Activated naive CD8-positive, alpha-beta T cell treated with anti-CD3 and anti-CD28 coated beads, Interleukin-2, amount 10 ng/mL, durations not matched to agents 7 days and 5 days (primary cell): ENCODE results near the gene NPC1L1. TPM values are rescaled to one million over a fixed set of nuclear protein-coding genes. Genes with fewer than 3 reads are reported as not detected.

Experiments
- ATAC-seq: fragments of 150-1000 bp; cut with Tn5 transposase; one replicate; pipeline ENCODE4 v1.10.0; 2021; ENCODE audit warnings: low read depth, moderate library complexity
- POLR2A ChIA-PET: fragments of 350-600 bp; sonication (Branson Sonifier 250); formaldehyde crosslinking; loops from one replicate; lab custom pipeline; 2021; ENCODE audit warnings: antibody characterized with exemption; lab: Charles Lee
- DNase-seq: peaks from one replicate; pipeline ENCODE4 v3.0.0; 2021
- H3K27ac Mint-ChIP-seq: one replicate; pipeline ENCODE4 v1.8.0; 2022; ENCODE audit warnings: mild to moderate bottlenecking, mixed read lengths
- H3K27me3 Mint-ChIP-seq: one replicate; pipeline ENCODE4 v1.8.0; 2022; ENCODE audit warnings: mild to moderate bottlenecking, moderate library complexity, mixed read lengths
- H3K36me3 Mint-ChIP-seq: one replicate; pipeline ENCODE4 v1.8.0; 2021; ENCODE audit warnings: mild to moderate bottlenecking, mixed read lengths
- H3K4me1 Mint-ChIP-seq: one replicate; pipeline ENCODE4 v1.8.0; 2021; ENCODE audit warnings: mixed read lengths
- H3K4me3 Mint-ChIP-seq: one replicate; pipeline ENCODE4 v1.8.0; 2022; ENCODE audit warnings: mild to moderate bottlenecking, moderate library complexity, mixed read lengths
- H3K9me3 Mint-ChIP-seq: one replicate; pipeline ENCODE4 v1.8.0; 2021; ENCODE audit warnings: mixed read lengths
- total RNA-seq, 2 experiments: library from RNA; stranded (reverse); gene quantifications; one replicate each; pipeline ENCODE4 v1.2.3, GENCODE V29; 2021

The NPC1L1 gene, protein sequence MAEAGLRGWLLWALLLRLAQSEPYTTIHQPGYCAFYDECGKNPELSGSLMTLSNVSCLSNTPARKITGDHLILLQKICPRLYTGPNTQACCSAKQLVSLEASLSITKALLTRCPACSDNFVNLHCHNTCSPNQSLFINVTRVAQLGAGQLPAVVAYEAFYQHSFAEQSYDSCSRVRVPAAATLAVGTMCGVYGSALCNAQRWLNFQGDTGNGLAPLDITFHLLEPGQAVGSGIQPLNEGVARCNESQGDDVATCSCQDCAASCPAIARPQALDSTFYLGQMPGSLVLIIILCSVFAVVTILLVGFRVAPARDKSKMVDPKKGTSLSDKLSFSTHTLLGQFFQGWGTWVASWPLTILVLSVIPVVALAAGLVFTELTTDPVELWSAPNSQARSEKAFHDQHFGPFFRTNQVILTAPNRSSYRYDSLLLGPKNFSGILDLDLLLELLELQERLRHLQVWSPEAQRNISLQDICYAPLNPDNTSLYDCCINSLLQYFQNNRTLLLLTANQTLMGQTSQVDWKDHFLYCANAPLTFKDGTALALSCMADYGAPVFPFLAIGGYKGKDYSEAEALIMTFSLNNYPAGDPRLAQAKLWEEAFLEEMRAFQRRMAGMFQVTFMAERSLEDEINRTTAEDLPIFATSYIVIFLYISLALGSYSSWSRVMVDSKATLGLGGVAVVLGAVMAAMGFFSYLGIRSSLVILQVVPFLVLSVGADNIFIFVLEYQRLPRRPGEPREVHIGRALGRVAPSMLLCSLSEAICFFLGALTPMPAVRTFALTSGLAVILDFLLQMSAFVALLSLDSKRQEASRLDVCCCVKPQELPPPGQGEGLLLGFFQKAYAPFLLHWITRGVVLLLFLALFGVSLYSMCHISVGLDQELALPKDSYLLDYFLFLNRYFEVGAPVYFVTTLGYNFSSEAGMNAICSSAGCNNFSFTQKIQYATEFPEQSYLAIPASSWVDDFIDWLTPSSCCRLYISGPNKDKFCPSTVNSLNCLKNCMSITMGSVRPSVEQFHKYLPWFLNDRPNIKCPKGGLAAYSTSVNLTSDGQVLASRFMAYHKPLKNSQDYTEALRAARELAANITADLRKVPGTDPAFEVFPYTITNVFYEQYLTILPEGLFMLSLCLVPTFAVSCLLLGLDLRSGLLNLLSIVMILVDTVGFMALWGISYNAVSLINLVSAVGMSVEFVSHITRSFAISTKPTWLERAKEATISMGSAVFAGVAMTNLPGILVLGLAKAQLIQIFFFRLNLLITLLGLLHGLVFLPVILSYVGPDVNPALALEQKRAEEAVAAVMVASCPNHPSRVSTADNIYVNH (N-terminal part only)
- under 1 TPM in 1 of 2 experiments, not detected in 1; 0.11 TPM for total RNA-seq

DNA sequence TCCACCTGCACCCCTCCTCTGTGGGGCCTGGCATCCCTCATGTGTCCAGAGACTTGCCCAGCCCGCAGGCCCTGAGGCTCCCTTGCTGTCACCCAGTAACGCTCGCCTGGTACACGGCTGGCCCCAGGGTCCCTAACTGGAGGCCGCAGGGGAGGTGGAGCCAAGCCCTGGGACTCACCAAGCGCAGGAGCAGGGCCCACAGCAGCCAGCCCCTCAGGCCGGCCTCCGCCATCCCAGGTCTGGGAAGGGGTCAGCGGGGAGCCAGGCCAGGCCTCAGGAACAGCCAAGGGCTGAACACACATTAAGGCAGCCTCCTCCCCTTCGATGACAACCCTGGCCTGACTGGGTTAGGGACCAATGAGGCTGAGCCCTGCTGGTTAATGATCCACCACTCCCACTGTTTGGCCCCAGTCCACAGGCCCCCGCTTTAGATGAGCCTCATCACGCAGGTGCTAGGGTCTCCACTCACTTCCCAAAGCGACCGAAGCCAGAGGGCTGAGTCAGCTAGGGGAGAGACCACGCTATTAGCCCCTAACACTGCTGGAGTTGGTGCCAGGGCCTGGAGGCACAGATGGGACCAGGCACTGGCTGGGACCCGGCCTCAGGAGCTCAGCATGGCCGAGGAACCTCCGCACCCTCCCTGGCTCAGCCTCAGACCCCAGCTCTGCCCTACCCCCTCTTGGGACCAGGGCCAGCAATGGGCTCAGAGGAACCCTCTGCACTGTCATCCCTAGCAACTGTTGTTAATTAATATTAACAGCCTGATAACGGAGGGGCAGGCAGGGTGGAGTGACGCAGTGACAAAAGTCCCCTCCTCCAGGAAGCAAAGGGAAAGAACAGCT lies at the start of gene NPC1L1:
Gene NPC1L1, minus strand, starts transcription at position 303 of the 842 bp plus-strand sequence. Its CDS starts 71 bp downstream, at position 232.
- POLR2A ChIA-PET, result no interaction called here
- no peaks in the 10 kb centered on the region for H3K9me3 Mint-ChIP-seq
- no peak within 1 kb of the TSS for H3K4me3 Mint-ChIP-seq
- ATAC-seq, result no peak
- peaks cover 2% of the 10 kb centered on the region for H3K27me3 Mint-ChIP-seq
- no peak within 1 kb of the TSS for H3K27ac Mint-ChIP-seq
- H3K36me3 Mint-ChIP-seq, result no peaks in the 10 kb centered on the region
- H3K4me1 Mint-ChIP-seq, result no peaks in the 10 kb centered on the region
- no peak for DNase-seq

DNA sequence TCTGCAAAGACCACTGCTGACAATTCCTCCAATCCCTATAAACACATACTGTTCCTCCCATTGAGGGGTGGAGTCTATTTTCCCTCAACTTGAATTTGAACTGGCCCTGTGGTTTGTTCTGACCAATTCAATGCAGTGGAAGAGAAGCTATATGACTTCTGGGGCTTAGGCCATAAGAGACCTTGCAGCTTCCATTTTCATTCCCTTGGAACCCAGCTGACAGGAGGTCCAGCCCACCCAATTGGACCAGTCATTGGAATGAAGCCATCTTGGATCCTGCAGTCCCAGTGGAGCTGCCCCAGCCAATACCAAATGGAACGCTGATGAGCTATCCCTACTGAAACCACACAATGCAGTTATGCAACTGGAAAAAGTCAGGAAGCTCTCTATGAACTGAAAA lies 49.8 kb upstream of the NPC1L1 start:
- DNase-seq (no peak), ATAC-seq (no peak)
- H3K9me3 Mint-ChIP-seq, result no peaks in the 10 kb centered on the region
- no peak overlapping the region for H3K4me3 Mint-ChIP-seq
- H3K27me3 Mint-ChIP-seq, result peaks cover 5% of the 10 kb centered on the region
- peaks cover 9% of the 10 kb centered on the region for H3K4me1 Mint-ChIP-seq
- no peak overlapping the region for H3K27ac Mint-ChIP-seq
- POLR2A ChIA-PET, result interaction anchor here (0.6 to 1.3 kb wide), 4 partner anchors 8 to 427 kb away, joined by 4 to 5 read pairs (median 4); partner anchors contain the start of gene TMED4
- H3K36me3 Mint-ChIP-seq, result no peaks in the 10 kb centered on the region

DNA sequence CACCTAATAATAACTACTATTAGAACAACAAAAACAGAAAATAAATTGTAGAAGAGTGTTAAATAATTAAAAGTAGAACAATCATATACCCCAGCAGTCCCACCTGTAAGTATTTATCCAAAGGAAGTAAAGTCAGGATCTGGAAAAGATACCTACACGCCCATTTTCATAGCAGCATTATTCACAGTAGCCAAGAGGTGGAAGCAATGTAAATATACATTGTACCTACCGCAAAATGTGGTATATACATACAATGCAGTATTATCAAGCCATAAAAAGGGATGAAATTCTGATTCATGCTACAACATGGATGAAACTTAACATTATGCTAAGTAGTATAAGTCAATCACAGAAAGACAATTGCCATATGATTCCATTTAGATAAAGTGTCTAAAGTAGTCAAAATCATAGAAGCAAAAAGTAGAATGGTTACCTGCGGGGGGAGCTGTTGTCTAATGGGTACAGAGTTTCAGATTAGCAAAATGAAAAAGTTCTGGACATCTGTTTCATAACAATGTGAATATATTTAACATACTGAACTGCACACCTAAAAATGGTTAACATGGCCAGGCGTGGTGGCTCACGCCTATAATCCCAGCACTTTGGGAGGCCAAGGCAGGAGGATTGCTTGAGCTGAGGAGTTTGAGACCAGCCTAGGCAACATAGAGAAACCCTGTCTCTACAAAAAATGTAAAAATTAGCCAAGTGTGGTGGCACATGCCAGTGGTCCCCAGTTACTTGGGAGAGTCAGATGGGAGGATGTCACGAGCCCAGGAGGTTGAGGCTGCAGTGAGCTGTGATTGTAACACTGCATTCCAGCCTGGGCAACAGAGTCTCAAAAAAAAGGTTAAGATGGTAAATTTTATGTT lies 46.9 kb upstream of the NPC1L1 start:
- Mint-ChIP-seq H3K36me3 (no peaks in the 10 kb centered on the region), H3K4me1 (peaks cover 10% of the 10 kb centered on the region), H3K27me3 (peaks cover 9% of the 10 kb centered on the region), H3K4me3 (no peak overlapping the region), H3K27ac (peak overlapping the region; percentile 60), H3K9me3 (no peaks in the 10 kb centered on the region)
- POLR2A ChIA-PET, result interaction anchor here (1.0 to 1.2 kb wide), 2 partner anchors 18 to 260 kb away, joined by 3 to 9 read pairs; partner anchors contain the start of genes H2AZ2 and OGDH
- ATAC-seq (peak; percentile 70), DNase-seq (peak; percentile 41)

DNA sequence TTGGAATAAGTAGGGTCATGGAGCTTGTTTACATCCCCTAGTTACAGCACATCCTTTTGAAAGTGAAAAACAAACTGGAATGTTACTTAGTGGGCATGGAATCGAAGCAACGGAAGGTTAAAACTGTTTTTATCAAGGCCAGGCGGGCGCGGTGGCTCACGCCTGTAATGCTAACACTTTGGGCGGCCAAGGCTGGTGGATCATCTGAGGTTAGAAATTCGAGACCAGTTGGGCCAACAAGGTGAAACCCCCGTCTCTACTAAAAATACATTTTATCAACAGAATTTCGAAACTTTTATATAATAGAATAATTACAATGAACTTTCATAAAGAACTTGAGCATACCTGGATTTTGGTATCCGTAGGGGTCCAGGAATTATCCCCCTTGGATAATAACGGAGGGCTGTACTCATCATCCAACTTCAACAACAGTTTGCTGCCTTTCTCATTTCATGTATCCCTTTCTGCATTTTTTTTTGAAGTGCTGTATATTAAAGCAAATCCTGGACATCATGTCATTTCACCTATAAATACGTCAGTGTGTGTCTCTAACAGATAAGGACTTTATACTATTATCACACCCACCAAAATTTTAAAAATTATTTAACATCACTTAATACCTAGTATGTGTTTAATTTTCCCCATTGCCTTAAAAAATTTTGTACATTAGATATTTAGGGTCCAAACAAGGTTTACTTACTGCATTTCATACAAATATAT lies 42.2 kb upstream of the NPC1L1 start:
- Mint-ChIP-seq H3K4me1 (peaks cover 29% of the 10 kb centered on the region), H3K9me3 (no peaks in the 10 kb centered on the region), H3K27me3 (peaks cover 7% of the 10 kb centered on the region), H3K27ac (peak overlapping the region; percentile 95), H3K36me3 (peaks cover 18% of the 10 kb centered on the region), H3K4me3 (peak overlapping the region; percentile 93)
- POLR2A ChIA-PET, result interaction anchor here (0.6 to 3.3 kb wide), 12 partner anchors 8 to 302 kb away, joined by 3 to 43 read pairs (median 11); partner anchors contain the start of genes DDX56, H2AZ2, OGDH and PURB
- ATAC-seq (no peak), DNase-seq (no peak)

DNA sequence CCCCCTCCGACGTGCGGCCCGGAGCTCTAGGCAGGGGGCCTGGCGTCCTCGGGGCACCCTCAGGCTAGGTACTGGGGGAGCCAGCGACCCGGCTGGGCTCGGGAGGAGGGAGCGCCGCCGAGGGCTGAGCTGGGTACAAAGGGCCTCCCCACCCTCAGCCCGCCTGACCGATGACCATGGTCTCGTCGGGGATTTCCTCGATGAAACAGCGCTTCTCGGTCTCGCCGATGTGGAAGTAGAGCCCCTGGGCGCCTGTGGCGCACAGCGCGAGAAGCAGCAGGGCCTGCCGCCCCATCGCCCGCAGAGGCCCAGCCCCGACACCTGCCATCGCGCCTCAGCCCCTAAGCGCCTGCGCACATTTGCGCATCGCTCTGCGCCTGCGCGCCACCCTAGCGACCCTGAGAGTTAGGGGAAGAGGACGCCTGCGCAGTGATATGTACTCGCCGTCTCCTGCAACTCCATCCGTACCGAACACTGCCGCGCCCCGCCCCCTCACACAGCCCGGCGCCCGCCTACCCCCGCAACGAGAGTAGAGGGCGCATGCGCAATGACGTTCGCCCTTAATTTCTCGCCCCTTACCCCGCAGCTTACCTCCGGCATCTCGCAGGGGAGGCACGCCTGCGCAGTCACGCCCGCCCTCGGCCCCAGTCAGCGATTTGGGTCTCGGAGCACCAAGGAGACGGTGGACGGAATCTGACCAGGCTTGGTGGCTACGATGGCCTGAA lies 40.9 kb upstream of the NPC1L1 start, which contains the start of gene TMED4:
Gene TMED4, minus strand, starts transcription at position 353 of the 725 bp plus-strand sequence. Its CDS starts 25 bp downstream, at position 328.
- peaks cover 22% of the 10 kb centered on the region for H3K4me1 Mint-ChIP-seq
- peaks cover 7% of the 10 kb centered on the region for H3K27me3 Mint-ChIP-seq
- H3K36me3 Mint-ChIP-seq, result peaks cover 22% of the 10 kb centered on the region
- peak; percentile 93 for ATAC-seq
- H3K9me3 Mint-ChIP-seq, result no peaks in the 10 kb centered on the region
- peak within 1 kb of the TSS; percentile 93 for H3K4me3 Mint-ChIP-seq
- POLR2A ChIA-PET, result interaction anchor here (0.5 to 3.3 kb wide), 29 partner anchors 9 to 507 kb away, joined by 3 to 43 read pairs (median 4); partner anchors contain the start of genes DDX56, H2AZ2, OGDH and PPIA
- peak within 1 kb of the TSS; percentile 95 for H3K27ac Mint-ChIP-seq
- DNase-seq, result peak; percentile 100

DNA sequence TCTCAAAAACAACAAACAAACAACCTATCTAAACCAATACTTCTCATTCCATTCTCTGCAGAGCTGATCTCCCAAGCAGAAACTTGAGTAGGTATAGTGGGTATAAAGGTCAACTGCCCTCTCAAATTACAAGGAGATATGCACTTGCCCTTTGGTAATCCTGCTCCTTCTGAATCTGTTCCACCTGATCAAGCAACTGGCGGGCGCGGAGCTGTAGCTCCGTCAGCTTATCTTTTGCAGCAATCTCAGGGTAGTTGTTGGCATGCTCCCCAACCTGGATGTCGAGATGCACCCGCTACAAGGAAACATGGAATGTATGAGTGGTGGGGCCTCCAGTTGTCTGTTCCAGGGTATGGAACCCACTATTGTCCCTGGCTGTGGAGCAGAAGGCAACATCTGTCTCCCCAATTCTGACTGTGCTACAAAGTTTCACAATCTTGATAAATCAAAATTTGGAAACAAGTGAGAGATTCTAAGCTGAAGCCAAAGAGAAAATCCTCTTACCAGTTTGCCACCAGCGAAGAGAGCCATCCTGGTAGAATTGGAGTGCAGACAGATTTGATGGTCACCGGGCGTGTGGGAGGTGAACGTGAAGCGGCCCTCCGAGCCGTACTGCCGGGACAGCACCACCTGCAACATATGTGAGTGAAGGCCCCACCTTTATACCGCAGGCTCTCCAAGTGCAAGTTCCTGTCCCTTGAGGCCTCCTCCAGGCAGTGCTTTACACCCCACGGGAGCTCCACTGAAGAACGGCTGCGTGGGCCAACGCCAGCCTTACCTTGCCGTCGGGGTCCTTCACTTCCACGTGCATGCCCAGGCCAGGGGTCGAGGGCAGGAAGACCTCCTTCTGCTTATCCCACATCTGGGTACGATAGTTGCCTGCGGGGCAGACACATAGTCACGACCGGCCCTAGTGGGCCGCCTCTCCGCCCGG lies 40.1 kb upstream of the NPC1L1 start:
- Mint-ChIP-seq H3K4me1 (peaks cover 23% of the 10 kb centered on the region), H3K27ac (peak overlapping the region; percentile 95), H3K36me3 (peaks cover 23% of the 10 kb centered on the region), H3K27me3 (peaks cover 7% of the 10 kb centered on the region), H3K9me3 (no peaks in the 10 kb centered on the region), H3K4me3 (peak overlapping the region; percentile 93)
- POLR2A ChIA-PET, result interaction anchor here (0.6 to 3.3 kb wide), 21 partner anchors 8 to 446 kb away, joined by 3 to 43 read pairs (median 4); partner anchors contain the start of genes DDX56, H2AZ2, OGDH and PPIA
- DNase-seq, result peak; percentile 71
- ATAC-seq, result peak; percentile 41

DNA sequence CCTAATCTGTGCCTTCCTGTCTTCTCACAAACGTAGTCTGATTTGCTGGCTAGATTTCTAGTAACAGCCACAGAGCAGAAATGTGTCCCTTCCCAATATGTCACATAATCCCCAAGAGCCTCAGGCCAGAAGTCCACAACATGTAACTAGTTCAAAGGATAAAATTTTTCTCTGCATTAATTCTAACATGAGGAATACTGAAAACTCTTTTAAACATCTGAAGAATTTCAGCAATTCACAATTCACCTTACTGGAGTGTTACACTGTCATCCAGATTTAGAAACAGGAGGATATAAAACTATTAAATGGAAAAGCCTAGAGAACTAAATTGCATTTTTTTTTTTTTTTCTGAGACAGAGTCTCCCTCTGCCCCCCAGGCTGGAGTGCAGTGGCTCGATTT lies 35.1 kb upstream of the NPC1L1 start:
- Mint-ChIP-seq H3K4me1 (peaks cover 37% of the 10 kb centered on the region), H3K27me3 (no peaks in the 10 kb centered on the region), H3K4me3 (no peak overlapping the region), H3K36me3 (peaks cover 38% of the 10 kb centered on the region), H3K9me3 (no peaks in the 10 kb centered on the region), H3K27ac (peak overlapping the region; percentile 60)
- no peak for DNase-seq
- POLR2A ChIA-PET, result no interaction called here
- ATAC-seq, result no peak

DNA sequence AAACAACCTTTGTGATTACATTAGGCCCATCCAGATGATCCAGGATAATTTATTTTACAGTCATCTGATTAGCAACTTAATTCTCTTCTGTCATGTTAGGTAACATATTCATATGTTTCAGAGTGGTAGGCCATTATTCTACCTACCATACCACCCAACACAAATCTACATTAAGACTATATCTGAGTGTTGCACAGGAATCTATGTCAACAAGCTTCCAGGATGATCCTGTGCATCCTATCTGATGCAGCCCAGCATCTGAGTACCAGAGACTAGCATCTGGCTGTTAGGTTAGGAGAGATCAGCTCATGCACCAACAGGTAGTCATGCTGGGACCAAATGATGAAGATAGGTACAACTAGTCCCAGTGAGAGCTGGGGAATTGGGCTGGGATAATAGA lies 33.9 kb upstream of the NPC1L1 start:
- ATAC-seq (no peak), DNase-seq (no peak)
- peak overlapping the region; percentile 95 for H3K27ac Mint-ChIP-seq
- peaks cover 32% of the 10 kb centered on the region for H3K4me1 Mint-ChIP-seq
- peaks cover 33% of the 10 kb centered on the region for H3K36me3 Mint-ChIP-seq
- H3K4me3 Mint-ChIP-seq, result peak overlapping the region; percentile 96
- no peaks in the 10 kb centered on the region for H3K27me3 Mint-ChIP-seq
- POLR2A ChIA-PET, result interaction anchor here (0.6 to 1.0 kb wide), 4 partner anchors 8 to 260 kb away, joined by 3 to 4 read pairs (median 4); partner anchors contain the start of gene OGDH
- no peaks in the 10 kb centered on the region for H3K9me3 Mint-ChIP-seq

DNA sequence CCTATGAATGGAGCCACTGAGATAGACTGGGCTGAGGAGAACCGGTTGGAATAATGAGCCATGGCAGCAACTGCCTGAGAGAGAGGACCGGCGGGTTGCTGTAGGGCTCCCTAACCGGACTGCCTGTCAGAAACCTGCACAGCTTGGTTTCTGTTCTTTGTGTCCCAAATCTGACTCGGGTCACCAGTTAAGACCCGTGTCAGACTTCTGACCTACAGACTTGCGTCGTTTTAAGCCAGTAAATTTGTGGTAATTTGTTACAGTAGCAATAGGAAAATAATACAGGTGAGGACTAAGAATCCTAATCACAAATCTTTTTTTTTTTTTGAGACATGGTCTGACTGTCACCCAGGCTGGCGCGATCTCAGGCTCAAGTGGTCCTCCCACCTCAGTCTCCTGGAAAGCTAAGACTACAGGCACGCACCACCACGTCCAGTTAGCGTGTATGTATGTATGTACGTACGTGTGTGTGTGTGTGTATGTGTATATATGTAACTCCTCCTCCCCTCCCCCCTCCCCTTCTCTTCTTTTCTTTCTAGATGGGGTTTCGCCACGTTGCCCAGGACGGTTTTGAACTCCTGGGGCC lies 33.2 kb upstream of the NPC1L1 start:
- DNase-seq (no peak), ATAC-seq (no peak)
- Mint-ChIP-seq H3K27me3 (no peaks in the 10 kb centered on the region), H3K36me3 (peaks cover 32% of the 10 kb centered on the region), H3K9me3 (no peaks in the 10 kb centered on the region), H3K4me3 (peak overlapping the region; percentile 96), H3K27ac (peak overlapping the region; percentile 95), H3K4me1 (peaks cover 26% of the 10 kb centered on the region)
- POLR2A ChIA-PET, result interaction anchor here (0.6 to 2.5 kb wide), 17 partner anchors 7 to 401 kb away, joined by 3 to 25 read pairs (median 4); partner anchors contain the start of genes H2AZ2, NUDCD3, OGDH and PURB
